Spleen (tissue), 11 donors: ENCODE results near the gene ZYX. TPM values are rescaled to one million over a fixed set of nuclear protein-coding genes. Genes with fewer than 3 reads are reported as not detected.

ENCODE experiments used
- DNase-seq: peaks from one replicate; pipeline ENCODE4 v3.0.0-alpha.2; 2020
- H3K27ac ChIP-seq, 8 donors: fragments of 200-600 bp; sonication (generic) in 7 of 8; 1 replicate in 4 of 8; 2 replicates in 4 of 8; pipeline versions ENCODE4 v1.5.0 to v1.8.0; 2016 to 2021; ENCODE audit warnings: inconsistent platforms in 4 of 8, mild to moderate bottlenecking in 4 of 8, moderate library complexity in 1 of 8
- H3K27me3 ChIP-seq, 7 donors: fragments of 200-600 bp; sonication (generic) in 6 of 7; replicated peaks in 1 of 7; 1 replicate in 4 of 7; 2 replicates in 3 of 7; pipeline versions ENCODE4 v1.5.0 to v1.8.0; 2016 to 2021; ENCODE audit warnings: inconsistent platforms in 3 of 7, mild to moderate bottlenecking in 1 of 7
- H3K36me3 ChIP-seq, 6 donors: fragments of 200-600 bp; sonication (generic) in 5 of 6; 1 replicate in 4 of 6; 2 replicates in 2 of 6; pipeline versions ENCODE4 v1.5.0 to v1.8.0; 2016 to 2021; ENCODE audit warnings: inconsistent platforms in 2 of 6
- H3K4me1 ChIP-seq, 6 donors: fragments of 200-600 bp; sonication (generic) in 5 of 6; 1 replicate in 3 of 6; 2 replicates in 3 of 6; pipeline versions ENCODE4 v1.5.0 to v1.8.0; 2016 to 2021; ENCODE audit warnings: inconsistent platforms in 3 of 6
- H3K4me3 ChIP-seq, 8 donors: fragments of 200-600 bp; sonication (generic) in 7 of 8; 1 replicate in 4 of 8; 2 replicates in 4 of 8; pipeline versions ENCODE4 v1.5.0 to v1.8.0; 2016 to 2021; ENCODE audit warnings: inconsistent platforms in 4 of 8, mild to moderate bottlenecking in 4 of 8, moderate library complexity in 2 of 8
- H3K9me3 ChIP-seq, 8 donors: fragments of 200-600 bp; sonication (generic) in 7 of 8; 1 replicate in 4 of 8; 2 replicates in 4 of 8; pipeline versions ENCODE4 v1.5.0 to v1.8.0; 2016 to 2021; ENCODE audit warnings: inconsistent platforms in 4 of 8
- CTCF ChIP-seq, 11 experiments: fragments of 200-600 bp in 7 of 11; fragments of 450-650 bp in 4 of 11; sonication (generic) in 4 of 11; IDR thresholded peaks in 8 of 11; conservative IDR thresholded peaks in 3 of 11; 1 replicate in 7 of 11; 2 replicates in 4 of 11; pipeline versions ENCODE4 v1.4.0 to v1.8.0; 2016 to 2021; ENCODE audit warnings: antibody characterized with exemption in 11 of 11, inconsistent platforms in 4 of 11, mild to moderate bottlenecking in 1 of 11
- POLR2A ChIP-seq, 3 donors: fragments of 450-650 bp; IDR thresholded peaks; one replicate each; pipeline ENCODE4 v1.5.1; 2017; ENCODE audit warnings: antibody characterized with exemption in 3 of 3, mild to moderate bottlenecking in 1 of 3
- POLR2AphosphoS5 ChIP-seq, 3 donors: sonication (generic); formaldehyde crosslinking; IDR thresholded peaks; one replicate each; pipeline ENCODE4 v1.5.1; 2017; ENCODE audit warnings: antibody characterized with exemption in 3 of 3
- WGBS, 5 donors: extraction: QIAGEN DNeasy Blood & Tissue Kit in 3 of 5; methylation state at CpG; one replicate each; pipeline versions ENCODE4 v1.1.5 to v1.1.7; 2013 to 2018; 5-methylcytosine and 5-hydroxymethylcytosine counted together
- intact Hi-C: fragments of 100-400 bp; cut with DNase I; formaldehyde crosslinking; loops from one replicate; pipeline ENCODE4 v1.15.0; 2023; ENCODE audit warnings: low total_unique reads
- polyA plus RNA-seq, 3 donors: library from polyadenylated mRNA; stranded (reverse); fragments of 200-250 nt; gene quantifications; one replicate each; pipeline ENCODE4 v1.2.1, GENCODE V29; 2013
- total RNA-seq, 7 donors: library from RNA; depleted of rRNA in 3 of 7; stranded (reverse); fragments of >200 nt in 3 of 7; fragmentation: NEBNext Ultra II Directional in 4 of 7; extraction: Animal tissue kit (Norgen Biotek cat#: 25700) in 4 of 7; gene quantifications; one replicate each; pipeline versions ENCODE4 v1.1.0 to v1.2.1, GENCODE V29; 2016 to 2021
- donor health status: healthy with polysubstance abuse.
- donor health status: DM: no; HTN: no; CAD: no; lungs with moderate emphysema.
- donor health status: DM: no; HTN: no; CAD: no.
- donor health status: Bipolar disorder and iron deficiency.
- donor health status: healthy.
- donor health status: DM: no; HTN: no; CAD: no.
- donor health status: DM: yes; HTN: yes; CAD: no.

ZYX gene
- total and polyA plus RNA-seq, 10 donors, result 50.3 to 439 (median 187) TPM

- intact Hi-C loops, result no loop called here
- Histone ChIP-seq H3K27ac (no peak within 1 kb of the TSS), H3K4me3 (peak within 1 kb of the TSS; percentile 31 to 79 (median 52)), H3K27me3 (peaks cover 0 to 73% (median 38%) of the 10 kb centered on the region in 7 donors), H3K36me3 (no peaks in the 10 kb centered on the region), H3K4me1 (peaks cover 0 to 19% (median 14%) of the 10 kb centered on the region in 6 donors), H3K9me3 (no peaks in the 10 kb centered on the region)
- DNase-seq, result no peak
- 1 to 2% (median 1%) methylated on average over 41 to 112 of the region's 112 CpGs for WGBS, 5 donors
- TF ChIP-seq POLR2AphosphoS5 (IDR thresholded peaks at IDR 0.05) (peak in 2 of 3 donors; percentile 16 to 37), POLR2A (IDR thresholded peaks at IDR 0.05) (no peak)
These were observed 18.8 kb upstream of the ZYX start, which contains the start of gene FAM131B for GRCh38 chr7:143362131-143363015. TSS of gene FAM131B (minus strand) at chr7:143362713. CDS start at chr7:143362603, 110 bp downstream.

- intact Hi-C loops, result no loop called here
- H3K4me3 ChIP-seq, result peak overlapping the region in 6 of 8 donors; percentile 14 to 79 (median 56)
- H3K9me3 ChIP-seq, result no peaks in the 10 kb centered on the region
- H3K4me1 ChIP-seq, result peaks cover 0 to 19% (median 14%) of the 10 kb centered on the region in 6 donors
- 54 to 72% (median 66%) methylated on average over 19 of the region's 19 CpGs for WGBS, 5 donors
- H3K27me3 ChIP-seq, result peaks cover 0 to 73% (median 38%) of the 10 kb centered on the region in 7 donors
- H3K36me3 ChIP-seq, result no peaks in the 10 kb centered on the region
- DNase-seq, result no peak
- TF ChIP-seq CTCF (IDR thresholded peaks at IDR 0.05 in 8 of 11, conservative IDR thresholded peaks at IDR 0.05 in 3 of 11) (no peak), POLR2AphosphoS5 (IDR thresholded peaks at IDR 0.05) (no peak), POLR2A (IDR thresholded peaks at IDR 0.05) (no peak)
- H3K27ac ChIP-seq, result no peak overlapping the region
These were observed 17.9 kb upstream of the ZYX start for GRCh38 chr7:143363016-143363937.

- Histone ChIP-seq H3K27ac (no peak overlapping the region), H3K27me3 (peaks cover 0 to 30% (median 22%) of the 10 kb centered on the region in 7 donors), H3K4me1 (peaks cover 0 to 18% (median 13%) of the 10 kb centered on the region in 6 donors), H3K9me3 (no peaks in the 10 kb centered on the region), H3K36me3 (no peaks in the 10 kb centered on the region), H3K4me3 (no peak overlapping the region)
- 81 to 93% (median 89%) methylated on average over 4 of the region's 4 CpGs for WGBS, 5 donors
- intact Hi-C loops, result no loop called here
- no peak for TF ChIP-seq CTCF (IDR thresholded peaks at IDR 0.05 in 8 of 11, conservative IDR thresholded peaks at IDR 0.05 in 3 of 11)
- no peak for DNase-seq
These were observed 13.2 kb upstream of the ZYX start for GRCh38 chr7:143367972-143368371.

GRCh38 chr7:143368387-143368786, 12.8 kb upstream of the ZYX start:
- H3K27me3 ChIP-seq, result peaks cover 0 to 26% (median 18%) of the 10 kb centered on the region in 7 donors

More at GRCh38 chr7:143368387-143368786, 12.8 kb upstream of the ZYX start:
- H3K4me3 ChIP-seq, result no peak overlapping the region
- H3K27ac ChIP-seq, result no peak overlapping the region
- H3K36me3 ChIP-seq, result no peaks in the 10 kb centered on the region
- no peak for DNase-seq
- no peaks in the 10 kb centered on the region for H3K9me3 ChIP-seq
- intact Hi-C loops, result no loop called here
- TF ChIP-seq POLR2AphosphoS5 (IDR thresholded peaks at IDR 0.05) (no peak), POLR2A (IDR thresholded peaks at IDR 0.05) (no peak), CTCF (IDR thresholded peaks at IDR 0.05 in 8 of 11, conservative IDR thresholded peaks at IDR 0.05 in 3 of 11) (no peak)
- 89 to 100% (median 100%) methylated on average over 1 of the region's 1 CpG for WGBS, 5 donors
- peaks cover 0 to 19% (median 13%) of the 10 kb centered on the region in 6 donors for H3K4me1 ChIP-seq
